ENCODE measurements around the gene ASB5. TPM values are rescaled to one million over a fixed set of nuclear protein-coding genes. Genes with fewer than 3 reads are reported as not detected.

Gene ASB5
- total and polyA plus RNA-seq, 2 donors (not counting 1 experiment from before 2014, with no cell fraction given), result 1.0 to 1.8 TPM

DNA sequence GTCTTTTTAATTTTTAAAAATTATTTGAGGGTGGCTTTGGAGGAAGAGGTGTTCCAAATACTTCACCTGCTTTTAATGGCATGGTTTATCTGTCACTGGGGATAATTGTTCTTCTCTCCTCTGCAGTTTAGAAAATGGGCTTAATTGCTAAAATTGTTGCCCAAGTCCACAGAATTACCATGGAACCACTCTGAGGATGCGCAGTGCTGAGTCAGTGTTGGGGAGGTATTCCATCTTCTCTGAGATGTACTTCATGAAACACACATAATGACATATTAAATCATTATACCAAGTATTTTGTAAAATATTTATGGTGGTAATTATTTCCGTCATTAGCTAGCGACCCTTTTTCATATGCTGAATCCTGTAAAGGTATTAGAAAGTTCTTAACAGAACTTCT, 8.0 kb downstream of the ASB5 start:
- TF ChIP-seq, protein P1, sequence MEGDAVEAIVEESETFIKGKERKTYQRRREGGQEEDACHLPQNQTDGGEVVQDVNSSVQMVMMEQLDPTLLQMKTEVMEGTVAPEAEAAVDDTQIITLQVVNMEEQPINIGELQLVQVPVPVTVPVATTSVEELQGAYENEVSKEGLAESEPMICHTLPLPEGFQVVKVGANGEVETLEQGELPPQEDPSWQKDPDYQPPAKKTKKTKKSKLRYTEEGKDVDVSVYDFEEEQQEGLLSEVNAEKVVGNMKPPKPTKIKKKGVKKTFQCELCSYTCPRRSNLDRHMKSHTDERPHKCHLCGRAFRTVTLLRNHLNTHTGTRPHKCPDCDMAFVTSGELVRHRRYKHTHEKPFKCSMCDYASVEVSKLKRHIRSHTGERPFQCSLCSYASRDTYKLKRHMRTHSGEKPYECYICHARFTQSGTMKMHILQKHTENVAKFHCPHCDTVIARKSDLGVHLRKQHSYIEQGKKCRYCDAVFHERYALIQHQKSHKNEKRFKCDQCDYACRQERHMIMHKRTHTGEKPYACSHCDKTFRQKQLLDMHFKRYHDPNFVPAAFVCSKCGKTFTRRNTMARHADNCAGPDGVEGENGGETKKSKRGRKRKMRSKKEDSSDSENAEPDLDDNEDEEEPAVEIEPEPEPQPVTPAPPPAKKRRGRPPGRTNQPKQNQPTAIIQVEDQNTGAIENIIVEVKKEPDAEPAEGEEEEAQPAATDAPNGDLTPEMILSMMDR (conservative IDR thresholded peaks at IDR 0.05 in 1 of 2, IDR thresholded peaks at IDR 0.05 in 1 of 2; ENCODE audit: low read depth in 1 of 2, low read length in 2 of 2), result no peak
- no peak for TF ChIP-seq EZH2 (IDR thresholded peaks at IDR 0.05; ENCODE audit: low read length, missing control alignments)
- H3K27me3 ChIP-seq (ENCODE audit: control insufficient read depth, insufficient read depth, low read length), result no peaks in the 10 kb centered on the region
- no peak overlapping the region for H3K4me3 ChIP-seq (replicated peaks in 1 of 4; ENCODE audit: control extremely low read depth in 1 of 4, insufficient read depth in 1 of 4, low read depth in 3 of 4, low read length in 4 of 4)
- H3K79me2 ChIP-seq (ENCODE audit: control insufficient read depth, insufficient read depth, low read length), result no peaks in the 10 kb centered on the region
- H3K4me2 ChIP-seq (ENCODE audit: extremely low read depth, insufficient read depth, low read length), result no peak overlapping the region
- no peaks in the 10 kb centered on the region for H3K9me3 ChIP-seq (ENCODE audit: control insufficient read depth, insufficient read depth, low read depth, low read length)
- H3K4me1 ChIP-seq (ENCODE audit: control insufficient read depth, extremely low read depth, insufficient read depth, low read length), result peaks cover 7% of the 10 kb centered on the region
- no peaks in the 10 kb centered on the region for H3K36me3 ChIP-seq (ENCODE audit: control insufficient read depth, insufficient read depth, low read length)
- DNase-seq (ENCODE audit: low read depth in 2 of 2), result no peak
- H3K9ac ChIP-seq (ENCODE audit: insufficient read depth, low read length), result no peak overlapping the region
- H3K27ac ChIP-seq (ENCODE audit: insufficient read depth, low read length), result no peak overlapping the region
- no peak overlapping the region for H2AFZ ChIP-seq (ENCODE audit: low read length)
- H4K20me1 ChIP-seq (ENCODE audit: control insufficient read depth, extremely low read depth, insufficient read depth, low read length), result no peaks in the 10 kb centered on the region

DNA sequence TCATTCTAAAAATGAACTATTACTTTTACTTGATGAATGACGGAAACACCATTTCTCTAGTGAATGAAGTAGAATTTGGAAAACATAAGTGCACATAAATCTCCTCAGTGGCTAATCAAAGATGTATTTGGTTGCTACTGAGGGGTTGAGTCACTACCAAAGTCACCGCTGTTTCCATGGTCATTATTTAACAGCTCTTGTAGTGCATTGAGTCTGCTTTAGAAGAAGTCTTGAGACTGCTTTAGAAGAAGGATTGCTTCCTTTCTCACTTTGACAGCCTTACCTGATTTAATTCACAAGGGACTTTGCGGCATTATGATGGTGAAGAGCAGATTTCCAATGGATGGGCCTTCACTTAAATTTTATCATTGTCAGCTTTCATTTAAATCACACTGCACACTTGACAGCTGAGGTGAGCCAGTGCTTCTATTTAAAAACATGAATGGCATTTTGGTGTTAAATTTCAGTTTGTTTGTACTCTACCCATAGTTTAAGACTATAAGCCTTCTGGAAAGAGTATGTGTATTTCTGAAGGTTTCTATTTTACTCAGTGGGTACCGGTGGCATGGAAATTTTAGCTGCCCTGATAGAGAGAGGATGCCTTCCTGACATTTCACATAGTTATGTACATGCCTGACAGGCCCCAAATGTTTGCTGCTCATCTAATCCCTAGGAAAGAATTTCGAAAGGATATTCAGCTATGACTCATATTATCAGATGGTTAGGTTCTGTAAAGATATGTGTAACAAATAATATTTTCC, 9.5 kb downstream of the ASB5 start:
- Histone ChIP-seq H4K20me1 (ENCODE audit: control insufficient read depth, extremely low read depth, insufficient read depth, low read length) (no peaks in the 10 kb centered on the region), H3K4me2 (ENCODE audit: extremely low read depth, insufficient read depth, low read length) (no peak overlapping the region), H3K4me1 (ENCODE audit: control insufficient read depth, extremely low read depth, insufficient read depth, low read length) (peaks cover 7% of the 10 kb centered on the region), H3K27me3 (ENCODE audit: control insufficient read depth, insufficient read depth, low read length) (no peaks in the 10 kb centered on the region), H3K9me3 (ENCODE audit: control insufficient read depth, insufficient read depth, low read depth, low read length) (no peaks in the 10 kb centered on the region), H3K9ac (ENCODE audit: insufficient read depth, low read length) (no peak overlapping the region), H3K27ac (ENCODE audit: insufficient read depth, low read length) (no peak overlapping the region), H3K36me3 (ENCODE audit: control insufficient read depth, insufficient read depth, low read length) (no peaks in the 10 kb centered on the region), H3K79me2 (ENCODE audit: control insufficient read depth, insufficient read depth, low read length) (no peaks in the 10 kb centered on the region), H2AFZ (ENCODE audit: low read length) (no peak overlapping the region), H3K4me3 (replicated peaks in 1 of 4; ENCODE audit: control extremely low read depth in 1 of 4, insufficient read depth in 1 of 4, low read depth in 3 of 4, low read length in 4 of 4) (no peak overlapping the region)
- no peak for TF ChIP-seq EZH2 (IDR thresholded peaks at IDR 0.05; ENCODE audit: low read length, missing control alignments)
- TF ChIP-seq, protein P1 (conservative IDR thresholded peaks at IDR 0.05 in 1 of 2, IDR thresholded peaks at IDR 0.05 in 1 of 2; ENCODE audit: low read depth in 1 of 2, low read length in 2 of 2), result no peak
- peak; percentile 73 to 74 for DNase-seq (ENCODE audit: low read depth in 2 of 2)

DNA sequence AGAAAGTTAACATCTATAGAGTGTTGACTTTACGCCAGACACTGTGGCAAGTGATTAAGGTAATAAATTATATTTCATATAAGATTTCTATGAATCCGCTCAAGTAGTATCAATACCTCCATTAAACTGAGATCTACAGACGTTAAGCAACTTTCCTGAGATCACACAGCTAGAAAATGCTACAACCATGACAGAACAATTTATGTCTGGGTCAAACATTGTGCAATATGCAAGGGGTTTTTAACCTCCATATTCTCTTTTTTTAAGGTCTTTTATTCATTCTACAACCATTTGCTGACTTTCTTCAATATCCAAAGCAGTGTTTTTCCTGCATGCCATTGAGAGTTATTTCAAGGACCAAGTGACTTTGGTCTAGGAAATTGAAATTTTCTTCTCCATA, 10.9 kb downstream of the ASB5 start:
- H3K9me3 ChIP-seq (ENCODE audit: control insufficient read depth, insufficient read depth, low read depth, low read length), result no peaks in the 10 kb centered on the region
- no peak overlapping the region for H3K9ac ChIP-seq (ENCODE audit: insufficient read depth, low read length)
- no peak overlapping the region for H2AFZ ChIP-seq (ENCODE audit: low read length)
- no peak overlapping the region for H3K4me2 ChIP-seq (ENCODE audit: extremely low read depth, insufficient read depth, low read length)
- H3K4me1 ChIP-seq (ENCODE audit: control insufficient read depth, extremely low read depth, insufficient read depth, low read length), result peaks cover 7% of the 10 kb centered on the region
- no peak overlapping the region for H3K27ac ChIP-seq (ENCODE audit: insufficient read depth, low read length)
- H4K20me1 ChIP-seq (ENCODE audit: control insufficient read depth, extremely low read depth, insufficient read depth, low read length), result no peaks in the 10 kb centered on the region
- DNase-seq (ENCODE audit: low read depth in 2 of 2), result no peak
- no peak overlapping the region for H3K4me3 ChIP-seq (replicated peaks in 1 of 4; ENCODE audit: control extremely low read depth in 1 of 4, insufficient read depth in 1 of 4, low read depth in 3 of 4, low read length in 4 of 4)
- TF ChIP-seq, protein P1 (conservative IDR thresholded peaks at IDR 0.05 in 1 of 2, IDR thresholded peaks at IDR 0.05 in 1 of 2; ENCODE audit: low read depth in 1 of 2, low read length in 2 of 2), result no peak
- no peak for TF ChIP-seq EZH2 (IDR thresholded peaks at IDR 0.05; ENCODE audit: low read length, missing control alignments)
- no peaks in the 10 kb centered on the region for H3K27me3 ChIP-seq (ENCODE audit: control insufficient read depth, insufficient read depth, low read length)
- H3K36me3 ChIP-seq (ENCODE audit: control insufficient read depth, insufficient read depth, low read length), result no peaks in the 10 kb centered on the region
- H3K79me2 ChIP-seq (ENCODE audit: control insufficient read depth, insufficient read depth, low read length), result no peaks in the 10 kb centered on the region

Data from fibroblast of lung (primary cell).